GM12874 (cell line): ENCODE results near the gene NAA40.
A peak's percentile ranks its signal among the peaks of the same experiment; 100 is the strongest.

Experiments used
- CTCF ChIP-seq: IDR thresholded peaks from 2 replicates; pipeline ENCODE4 v1.5.1; 2011; ENCODE audit warnings: low read depth, mild to moderate bottlenecking, control low read depth, low read length, moderate library complexity; ENCODE audit not compliant: insufficient read depth

The NAA40 gene

DNA sequence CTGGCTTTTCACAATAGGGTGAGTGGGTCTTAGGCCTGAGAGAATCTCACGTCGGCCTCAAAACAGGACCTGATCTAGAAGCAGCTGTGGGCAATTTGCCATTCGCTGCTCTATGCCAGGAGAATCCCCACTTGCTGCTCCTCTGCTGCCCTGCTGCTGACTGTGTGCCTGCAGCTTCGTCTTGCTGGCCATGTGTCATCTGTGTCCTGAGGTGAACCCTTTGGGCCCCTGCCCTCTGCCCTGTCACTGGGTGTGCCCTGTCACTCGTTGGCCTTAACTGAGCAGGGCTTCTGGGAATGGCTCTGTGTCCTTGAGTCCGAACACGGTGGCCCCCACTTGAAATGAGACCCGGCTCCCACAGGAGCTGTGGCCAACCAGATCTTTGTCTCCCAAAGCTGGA is 6.2 kb downstream of the NAA40 start:
- TF ChIP-seq CTCF, result no peak

DNA sequence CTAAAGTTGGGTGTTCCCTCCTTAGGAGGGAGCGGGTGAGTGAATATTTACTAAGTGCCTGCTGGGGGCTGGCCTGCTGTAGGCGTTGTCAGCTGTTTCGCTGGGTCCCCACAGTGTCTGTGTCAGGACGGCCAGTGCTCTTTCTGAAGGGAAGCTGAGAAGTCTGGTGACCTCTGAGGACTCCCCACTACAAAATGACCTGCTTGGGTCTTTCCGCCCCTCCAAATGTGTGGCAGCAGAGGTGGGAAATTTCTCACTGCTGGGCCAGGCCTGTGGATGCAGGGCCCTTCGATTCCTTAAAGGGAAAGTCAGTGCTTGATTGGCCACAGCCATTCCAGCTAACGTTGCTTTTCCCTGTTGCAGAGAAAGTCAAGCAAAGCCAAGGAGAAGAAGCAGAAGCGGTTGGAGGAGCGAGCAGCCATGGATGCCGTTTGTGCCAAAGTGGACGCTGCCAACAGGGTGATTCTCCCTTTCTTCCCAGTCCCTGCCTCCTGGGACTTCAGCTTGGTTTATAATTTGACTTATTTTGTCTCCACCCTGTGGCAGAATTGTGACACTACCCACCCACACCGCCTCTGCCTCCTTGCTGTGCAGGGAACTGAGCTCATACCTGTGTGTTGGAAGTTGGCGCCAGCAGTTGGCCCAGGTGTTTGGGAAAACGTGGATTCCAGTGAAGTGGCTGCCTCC is 6.8 kb downstream of the NAA40 start:
- TF ChIP-seq CTCF, result peak; percentile 46; the same call in 1 of the 2 replicates

- TF ChIP-seq CTCF, result no peak
These were observed 13.2 kb downstream of the NAA40 start for GRCh38 chr11:63951779-63952536.

DNA sequence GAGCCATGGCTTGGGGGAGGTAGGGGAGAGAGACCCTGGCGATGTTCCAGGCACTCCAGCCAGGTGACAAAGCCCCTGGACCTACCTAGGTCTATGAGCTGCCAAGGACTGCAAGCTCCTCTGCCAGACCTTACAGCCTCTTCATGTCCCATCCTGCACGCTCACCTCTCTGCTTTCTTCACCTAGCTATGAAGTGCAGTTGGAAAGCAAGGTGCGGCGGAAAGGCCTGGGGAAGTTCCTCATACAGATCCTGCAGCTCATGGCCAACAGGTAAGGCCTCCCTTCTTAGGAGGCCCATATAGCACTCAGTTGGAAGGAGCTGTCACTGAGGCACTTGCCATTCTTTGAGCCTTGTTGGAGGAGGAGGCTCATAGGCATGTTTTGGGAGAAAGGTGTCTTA is 13.8 kb downstream of the NAA40 start:
- no peak for TF ChIP-seq CTCF

DNA sequence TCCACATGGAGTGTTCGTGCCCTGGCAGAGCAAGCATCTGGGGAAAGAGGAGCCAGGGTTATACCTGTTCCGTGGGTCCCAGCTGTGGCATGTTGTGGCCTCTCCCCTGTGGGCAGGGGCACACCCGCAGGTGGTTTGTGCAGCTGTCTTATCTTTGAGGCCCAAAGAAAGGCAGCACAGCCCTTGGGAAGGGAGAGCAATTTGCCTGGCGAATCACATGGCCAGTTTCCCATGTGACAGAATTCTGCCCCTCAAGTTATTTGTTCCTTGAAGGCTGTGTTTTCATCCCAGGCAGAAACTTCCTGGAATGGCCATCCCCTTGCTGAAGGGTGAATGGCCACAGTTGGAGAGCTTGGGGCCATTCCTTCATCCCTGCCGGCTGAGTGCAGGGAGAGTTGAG is 19.2 kb downstream of the NAA40 start:
- TF ChIP-seq CTCF, result no peak

DNA sequence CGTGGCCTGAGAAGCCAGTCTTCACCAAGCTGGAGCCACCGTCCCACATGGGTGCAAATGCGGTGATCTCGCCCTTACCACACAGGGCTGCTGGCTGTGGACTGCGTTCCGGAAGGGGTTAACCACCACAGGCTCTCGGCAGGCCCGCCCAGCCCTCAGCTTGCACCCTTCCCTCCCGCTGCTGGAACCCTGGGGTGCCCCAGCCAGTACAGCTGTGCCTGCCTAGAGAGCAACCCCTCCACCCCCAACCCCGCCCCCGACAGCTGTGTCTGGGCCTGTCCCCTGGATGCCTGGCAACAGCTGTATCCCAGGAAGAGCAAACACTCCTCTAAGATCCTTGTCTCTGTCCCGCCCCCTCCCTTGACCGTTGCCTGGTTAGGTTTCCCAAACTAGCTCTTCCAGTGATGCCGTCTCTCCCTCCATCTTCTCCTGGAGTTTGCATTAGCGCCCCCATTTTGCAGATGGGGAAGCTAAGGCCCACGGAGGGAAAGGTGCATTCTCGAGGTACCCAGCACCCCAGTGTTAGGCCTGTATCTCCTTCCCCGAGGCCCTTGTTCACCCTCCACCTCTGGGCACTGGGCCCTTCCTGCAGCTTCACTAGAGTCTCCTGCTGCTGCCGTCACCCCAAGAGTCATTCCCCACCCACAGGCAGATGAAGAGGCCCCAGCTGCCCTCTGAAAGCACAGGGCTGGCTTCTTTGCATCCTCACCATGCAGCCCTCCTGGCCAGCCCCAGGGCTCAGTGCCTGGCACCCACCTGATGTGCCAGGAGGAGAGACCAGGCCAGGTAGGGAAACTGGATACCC is 23.0 kb downstream of the NAA40 start:
- TF ChIP-seq CTCF, result no peak

DNA sequence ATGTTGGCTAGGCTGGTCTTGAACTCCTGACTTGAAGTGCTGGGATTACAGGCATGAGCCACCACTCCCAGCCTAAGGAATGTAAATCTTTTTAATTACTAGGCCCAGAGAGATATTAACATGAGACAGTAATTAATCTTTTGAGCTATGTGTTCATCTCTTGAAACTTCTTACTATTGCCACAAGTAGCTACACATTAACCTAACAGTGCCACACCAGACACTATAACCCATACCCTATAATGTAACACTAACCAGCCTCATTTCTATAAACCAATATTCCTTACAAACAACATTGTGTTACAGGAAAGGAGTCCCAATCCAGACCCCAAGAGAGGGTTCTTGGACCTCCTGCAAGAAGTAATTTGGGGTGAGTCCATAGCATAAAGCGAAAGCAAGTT is 27.6 kb downstream of the NAA40 start:
- no peak for TF ChIP-seq CTCF
